HG03196 (cell line): ENCODE results near the gene VPS25.
"Not testable (repeated sequence)": the region's sequence is repeated elsewhere in the genome, so short reads cannot be mapped to it uniquely, and the experiment has no call there.

Experiments used
- ATAC-seq: cut with Tn5 transposase; IDR thresholded peaks from one replicate; pipeline ENCODE4 v1.9.1; 2021; ENCODE audit not compliant: unreplicated experiment

Gene VPS25

GRCh38 chr17:42773290-42774035 lies at the start of gene VPS25:
Gene VPS25 (plus strand): TSS chr17:42773449. CDS start chr17:42773476, 27 bp downstream.
- ATAC-seq = no peak

DNA sequence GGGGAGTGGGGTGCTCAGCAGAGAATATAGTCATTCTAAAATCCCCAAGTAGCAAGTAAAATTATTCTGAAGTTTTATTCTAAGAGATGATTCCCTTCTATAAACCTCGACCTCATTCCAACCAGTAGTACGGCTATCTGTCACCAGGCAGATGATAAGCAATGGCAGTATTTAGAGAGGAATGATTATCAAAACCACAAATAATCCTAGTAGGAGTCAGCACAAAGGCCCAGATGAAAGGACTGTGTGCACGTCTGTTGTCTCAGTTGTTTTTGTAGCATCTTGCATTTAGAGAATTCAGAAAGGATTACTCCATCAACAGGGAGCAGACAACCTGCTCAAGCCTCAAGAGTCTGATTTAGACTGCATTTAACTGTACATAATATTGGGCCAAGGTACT lies 49.6 kb upstream of the VPS25 start:
- no peak for ATAC-seq

DNA sequence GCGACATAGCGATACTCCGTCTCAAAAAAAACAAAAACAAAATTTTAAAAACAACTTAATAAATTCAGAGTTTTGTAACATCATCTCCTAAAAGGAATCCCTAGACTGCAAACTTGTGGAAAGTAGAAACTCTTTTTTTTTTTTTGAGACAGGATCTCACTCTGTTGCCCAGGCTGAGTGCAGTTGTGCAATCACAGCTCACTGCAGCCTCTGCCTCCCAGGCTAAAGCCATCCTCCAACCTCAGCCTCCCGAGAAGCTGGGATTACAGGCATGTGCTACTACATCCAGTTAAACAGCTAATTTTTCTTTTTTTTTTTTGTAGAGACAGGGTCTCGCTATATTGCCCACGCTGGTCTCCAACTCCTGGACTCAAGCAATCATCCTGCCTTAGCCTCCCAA lies 48.1 kb upstream of the VPS25 start:
- ATAC-seq = no peak

DNA sequence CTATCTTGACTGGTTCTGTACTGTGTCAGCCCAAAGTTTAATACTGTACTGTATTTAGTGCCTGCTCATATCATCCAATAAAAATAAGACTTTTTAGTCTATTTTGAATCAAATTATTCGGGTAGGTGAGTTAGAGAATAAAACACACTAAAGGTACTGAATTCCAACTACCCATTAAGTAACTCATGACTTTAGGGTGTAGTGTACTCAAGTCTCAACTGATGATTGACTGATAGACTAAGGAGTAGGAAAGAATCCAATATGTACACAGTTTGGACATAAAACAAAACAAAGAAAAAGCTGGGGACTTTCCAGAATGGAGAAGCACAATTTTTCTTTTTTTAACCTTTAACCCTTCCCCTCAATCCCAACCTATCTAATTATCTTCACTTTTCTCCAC lies 32.5 kb upstream of the VPS25 start:
- ATAC-seq = no peak

DNA sequence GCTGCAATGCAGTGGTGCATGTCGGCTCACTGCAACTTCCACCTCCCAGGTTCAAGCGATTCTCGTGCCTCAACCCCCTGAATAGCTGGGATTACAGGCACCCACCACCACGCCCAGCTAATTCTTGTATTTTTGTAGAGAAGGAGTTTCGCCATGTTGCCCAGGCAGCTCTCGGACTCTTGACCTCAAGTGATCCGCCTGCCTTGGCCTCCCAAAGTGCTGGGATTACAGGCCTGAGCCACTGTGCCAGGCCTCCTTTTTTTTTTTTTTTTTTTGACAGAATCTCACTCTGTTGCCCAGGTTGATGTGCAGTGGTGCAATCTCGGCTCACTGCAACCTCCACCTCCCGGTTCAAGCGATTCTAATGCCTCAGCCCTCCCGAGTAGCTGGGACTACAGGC lies 30.3 kb upstream of the VPS25 start:
- ATAC-seq = not testable (repeated sequence)

GRCh38 chr17:42743595-42744282 lies 29.5 kb upstream of the VPS25 start:
- ATAC-seq = no peak

DNA sequence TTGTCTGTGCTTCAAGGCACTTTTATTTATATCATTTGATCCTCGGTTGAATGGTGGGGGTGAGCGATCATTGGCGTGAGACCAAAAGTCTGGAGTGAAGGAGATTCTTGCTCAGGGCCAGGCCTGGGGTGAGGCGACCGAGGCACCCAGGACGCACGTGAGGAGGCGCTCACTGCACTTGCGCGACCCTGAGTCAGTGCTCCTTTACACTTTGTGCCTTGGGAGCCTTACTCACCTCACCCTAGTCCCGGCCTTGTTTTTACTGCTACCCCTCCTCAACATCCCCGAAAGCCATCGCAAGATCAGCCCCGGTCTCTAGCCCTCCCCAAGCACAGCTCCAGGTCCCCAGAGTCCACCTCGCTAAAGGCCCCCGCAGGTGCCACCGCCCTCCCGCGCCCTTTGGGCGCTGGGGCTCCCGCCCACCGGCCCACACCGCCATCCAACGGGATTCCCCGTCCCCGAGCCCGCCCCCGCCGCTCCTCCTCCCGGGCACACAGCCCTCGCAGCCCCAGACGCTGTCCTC lies 28.9 kb upstream of the VPS25 start:
- peak; percentile 42 for ATAC-seq

DNA sequence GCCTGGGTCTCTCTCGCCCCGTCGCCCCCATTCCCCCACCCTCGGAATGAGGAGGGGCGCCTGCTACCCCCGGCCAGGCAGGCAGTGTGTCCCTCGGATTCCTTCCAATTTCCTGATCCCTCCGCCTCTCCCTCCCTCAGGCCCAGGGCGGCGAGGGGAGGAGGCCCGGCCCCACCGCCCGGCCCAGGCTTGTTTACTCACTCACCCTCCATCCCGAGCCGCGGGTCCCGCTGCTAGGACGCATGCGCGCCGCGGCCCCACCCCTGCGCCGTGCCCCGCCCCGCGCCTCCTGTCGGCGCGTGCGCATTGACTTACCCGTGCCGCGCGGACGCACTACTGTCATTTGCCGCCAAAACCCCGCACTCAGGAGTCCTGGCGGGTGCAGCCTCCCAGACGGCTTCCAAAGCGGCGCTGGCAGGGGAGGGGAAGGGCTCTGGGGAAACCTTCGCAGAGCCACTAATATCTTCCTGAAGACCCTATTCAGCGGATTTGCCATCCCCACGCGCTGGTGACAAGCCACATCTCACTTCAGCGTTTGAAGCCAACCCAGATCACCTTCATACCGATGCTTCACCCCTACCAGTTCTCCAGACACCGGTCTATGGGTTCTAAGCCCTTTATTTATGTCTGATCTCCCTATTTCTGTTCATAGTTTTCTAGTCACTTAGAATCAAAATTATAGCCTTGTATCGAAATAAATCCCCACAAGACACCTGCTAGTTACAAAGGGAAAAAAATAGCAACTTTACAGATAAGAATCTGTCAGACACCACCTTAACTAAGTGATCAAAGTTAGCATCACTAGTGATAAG lies 28.2 kb upstream of the VPS25 start, which contains the start of gene EZH1:
Gene EZH1 (minus strand): TSS at position 235 of the 812 bp plus-strand sequence. CDS start 16,099 bp downstream, outside the sequence.
- ATAC-seq = peak; percentile 73

GRCh38 chr17:42748202-42748907 lies 24.9 kb upstream of the VPS25 start:
- ATAC-seq = no peak

GRCh38 chr17:42748908-42749798 lies 24.1 kb upstream of the VPS25 start:
- ATAC-seq = no peak

DNA sequence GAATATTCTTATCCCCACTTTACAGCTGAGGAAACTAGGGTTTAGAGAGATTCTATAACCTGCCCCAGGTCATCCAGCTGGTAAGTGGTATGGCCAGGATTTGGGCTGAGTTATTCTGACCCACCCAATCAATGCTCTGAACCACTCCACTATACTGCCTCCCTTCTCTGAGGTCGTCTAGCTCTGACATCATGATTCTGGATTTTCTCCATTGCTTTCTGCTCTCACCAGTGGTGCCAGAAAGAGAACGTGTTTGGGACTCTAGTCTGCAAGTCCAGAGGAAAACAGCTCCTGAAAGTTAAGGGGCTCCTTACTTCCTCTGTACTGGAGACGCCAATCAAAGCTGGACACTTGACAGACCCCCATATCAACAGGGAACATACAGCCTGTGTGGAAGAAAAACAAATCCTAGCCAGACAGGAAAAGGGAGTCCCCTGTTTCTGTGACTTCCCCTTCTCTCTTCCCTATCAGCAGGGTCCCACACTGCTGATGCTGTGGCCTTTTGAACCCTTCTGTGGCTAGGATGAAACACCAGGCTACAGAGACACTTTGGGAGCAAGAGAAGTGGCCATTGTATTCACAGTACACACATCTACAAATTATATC lies 22.4 kb upstream of the VPS25 start:
- ATAC-seq = no peak

GRCh38 chr17:42751628-42752027 lies 21.6 kb upstream of the VPS25 start:
- no peak for ATAC-seq

GRCh38 chr17:42754782-42755181 lies 18.5 kb upstream of the VPS25 start:
- no peak for ATAC-seq

DNA sequence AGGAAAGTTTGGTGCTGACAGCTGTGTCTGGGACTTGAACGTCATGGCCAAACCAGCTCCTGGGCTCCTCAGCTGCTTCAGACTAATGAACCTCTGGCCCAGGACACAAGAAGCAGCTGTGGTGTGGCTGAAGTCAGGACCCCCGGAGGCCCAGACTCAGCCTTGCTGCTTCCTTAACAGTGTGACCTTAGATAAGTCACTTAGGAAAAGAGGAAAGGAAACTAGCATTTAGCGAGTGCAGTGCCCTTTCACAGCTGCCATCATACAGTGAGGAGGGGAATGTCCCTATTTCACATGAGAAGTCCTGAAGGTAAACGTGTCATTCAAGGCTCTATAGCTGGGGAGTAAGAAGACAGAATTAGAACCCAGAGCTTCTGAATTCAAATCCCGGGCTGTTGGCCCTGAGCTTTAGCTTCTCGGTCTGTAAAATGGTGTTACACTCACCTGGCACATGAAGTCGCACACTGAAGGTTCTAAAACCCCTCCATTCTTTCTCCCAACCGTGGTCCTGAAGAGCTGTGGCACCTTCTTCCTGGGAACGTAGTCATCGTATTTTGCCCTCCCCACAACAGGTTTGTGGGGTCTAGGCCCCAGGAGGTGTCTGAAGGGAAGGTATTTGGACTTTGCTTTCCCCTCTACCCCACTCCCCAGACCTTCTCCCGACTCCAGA lies 13.1 kb upstream of the VPS25 start:
- ATAC-seq = no peak

GRCh38 chr17:42760652-42761581 lies 12.3 kb upstream of the VPS25 start, which contains the start of gene RAMP2:
Gene RAMP2 (plus strand): TSS chr17:42761227. CDS start chr17:42761262, 35 bp downstream.
- no peak for ATAC-seq

DNA sequence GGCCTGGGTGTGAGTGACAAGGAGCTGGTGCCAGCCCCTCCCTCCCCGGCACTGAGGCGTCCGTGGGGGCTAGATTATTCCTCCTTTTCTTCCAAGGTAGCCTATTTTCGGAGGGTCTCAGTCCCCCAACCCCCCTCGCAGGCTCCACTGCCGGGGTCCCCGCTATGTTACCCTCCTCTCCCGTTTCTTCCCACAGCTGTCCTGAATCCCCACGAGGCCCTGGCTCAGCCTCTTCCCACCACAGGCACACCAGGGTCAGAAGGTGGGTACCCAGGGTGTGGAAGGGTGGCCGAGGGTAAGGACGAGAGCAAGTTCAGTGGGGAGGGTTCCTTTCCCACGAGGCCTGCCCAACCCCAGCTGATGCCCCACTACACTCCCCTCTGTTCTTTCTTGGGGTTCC lies 11.6 kb upstream of the VPS25 start:
- no peak for ATAC-seq

DNA sequence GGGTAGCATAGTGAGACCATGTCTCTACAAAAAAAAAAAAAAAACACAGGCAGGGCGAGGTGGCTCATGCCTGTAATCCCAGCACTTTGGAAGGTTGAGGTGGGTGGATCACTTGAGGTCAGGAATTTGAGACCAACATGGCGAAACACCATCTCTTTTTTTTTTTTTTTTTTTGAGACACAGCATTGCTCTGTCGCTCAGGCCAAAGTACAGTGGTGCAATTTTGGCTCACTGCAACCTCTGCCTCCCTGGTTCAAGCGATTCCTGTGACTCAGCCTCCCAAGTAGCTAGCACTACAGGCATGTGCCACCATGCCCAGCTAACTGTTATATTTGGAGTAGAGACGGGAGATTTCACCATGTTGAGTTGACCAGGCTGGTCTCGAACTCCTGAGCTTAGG lies 7.1 kb upstream of the VPS25 start:
- ATAC-seq = no peak

DNA sequence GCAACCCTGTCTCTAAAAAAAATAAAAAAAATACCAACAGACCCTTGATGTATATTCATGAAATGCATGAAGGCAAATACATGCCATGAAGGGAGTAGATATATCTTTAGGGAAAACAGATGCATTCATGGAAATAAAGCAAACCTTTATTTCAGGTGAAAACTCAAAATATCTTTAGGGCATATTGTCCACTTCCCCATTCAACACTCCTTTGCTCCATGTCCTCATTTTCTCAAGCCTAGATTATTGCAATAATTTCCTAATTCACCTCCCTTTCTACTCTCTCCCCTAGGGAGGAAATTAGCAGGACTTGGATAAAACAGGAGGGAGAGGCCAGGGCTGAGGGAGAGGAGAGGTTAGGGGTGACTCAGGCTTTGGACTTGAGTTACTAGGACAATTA lies 5.7 kb upstream of the VPS25 start:
- ATAC-seq = no peak
